ENCODE results near the gene NAPSA.

Gene NAPSA

GRCh38 chr19:50377051-50377461 is 11.6 kb upstream of the NAPSA start:
- Histone ChIP-seq H3K4me3 (IDR thresholded peaks at IDR 0.05; ENCODE audit: insufficient read depth, low read depth, low read length) (no peak overlapping the region), H3K4me2 (0 out of 2 replicates have a peak overlapping the region, but pooled peaks have one; percentile 18), H3K9ac (no peak overlapping the region), H3K27ac (no peak overlapping the region), H2AFZ (ENCODE audit: low read depth) (no peak overlapping the region), H3K27me3 (ENCODE audit: insufficient read depth, low read depth) (peaks cover 18% of the 10 kb centered on the region), H3K36me3 (ENCODE audit: insufficient read depth) (peaks cover 3% of the 10 kb centered on the region; the same call in 1 of the 2 replicates), H4K20me1 (ENCODE audit: insufficient read depth) (no peaks in the 10 kb centered on the region), H3K79me2 (ENCODE audit: insufficient read depth, low read depth) (no peaks in the 10 kb centered on the region), H3K4me1 (ENCODE audit: low read depth, poor library complexity, severe bottlenecking) (peaks cover 15% of the 10 kb centered on the region)
- TF ChIP-seq, protein P1, sequence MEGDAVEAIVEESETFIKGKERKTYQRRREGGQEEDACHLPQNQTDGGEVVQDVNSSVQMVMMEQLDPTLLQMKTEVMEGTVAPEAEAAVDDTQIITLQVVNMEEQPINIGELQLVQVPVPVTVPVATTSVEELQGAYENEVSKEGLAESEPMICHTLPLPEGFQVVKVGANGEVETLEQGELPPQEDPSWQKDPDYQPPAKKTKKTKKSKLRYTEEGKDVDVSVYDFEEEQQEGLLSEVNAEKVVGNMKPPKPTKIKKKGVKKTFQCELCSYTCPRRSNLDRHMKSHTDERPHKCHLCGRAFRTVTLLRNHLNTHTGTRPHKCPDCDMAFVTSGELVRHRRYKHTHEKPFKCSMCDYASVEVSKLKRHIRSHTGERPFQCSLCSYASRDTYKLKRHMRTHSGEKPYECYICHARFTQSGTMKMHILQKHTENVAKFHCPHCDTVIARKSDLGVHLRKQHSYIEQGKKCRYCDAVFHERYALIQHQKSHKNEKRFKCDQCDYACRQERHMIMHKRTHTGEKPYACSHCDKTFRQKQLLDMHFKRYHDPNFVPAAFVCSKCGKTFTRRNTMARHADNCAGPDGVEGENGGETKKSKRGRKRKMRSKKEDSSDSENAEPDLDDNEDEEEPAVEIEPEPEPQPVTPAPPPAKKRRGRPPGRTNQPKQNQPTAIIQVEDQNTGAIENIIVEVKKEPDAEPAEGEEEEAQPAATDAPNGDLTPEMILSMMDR (conservative IDR thresholded peaks at IDR 0.05; ENCODE audit: low read depth, low read length): no peak

- H3K4me2 ChIP-seq: peak within 1 kb of the TSS; percentile 90
- peak within 1 kb of the TSS; percentile 88 for H3K27ac ChIP-seq
- peak within 1 kb of the TSS; percentile 92 for H2AFZ ChIP-seq (ENCODE audit: low read depth)
- no peak within 1 kb of the TSS for H3K4me3 ChIP-seq (IDR thresholded peaks at IDR 0.05; ENCODE audit: insufficient read depth, low read depth, low read length)
- peaks cover 3% of the 10 kb centered on the region; the same call in 1 of the 2 replicates for H3K36me3 ChIP-seq (ENCODE audit: insufficient read depth)
- peaks cover 24% of the 10 kb centered on the region for H3K27me3 ChIP-seq (ENCODE audit: insufficient read depth, low read depth)
- H3K4me1 ChIP-seq (ENCODE audit: low read depth, poor library complexity, severe bottlenecking): peaks cover 15% of the 10 kb centered on the region
- H3K79me2 ChIP-seq (ENCODE audit: insufficient read depth, low read depth): no peaks in the 10 kb centered on the region
- H3K9ac ChIP-seq: peak within 1 kb of the TSS; percentile 76
- TF ChIP-seq, protein P1 (conservative IDR thresholded peaks at IDR 0.05; ENCODE audit: low read depth, low read length): no peak
- H4K20me1 ChIP-seq (ENCODE audit: insufficient read depth): no peaks in the 10 kb centered on the region
Measured at GRCh38 chr19:50376166-50377050, 11.0 kb upstream of the NAPSA start, which contains the start of gene NR1H2. Gene NR1H2 (plus strand): TSS chr19:50376457. CDS start chr19:50377606, 1,149 bp downstream.

DNA sequence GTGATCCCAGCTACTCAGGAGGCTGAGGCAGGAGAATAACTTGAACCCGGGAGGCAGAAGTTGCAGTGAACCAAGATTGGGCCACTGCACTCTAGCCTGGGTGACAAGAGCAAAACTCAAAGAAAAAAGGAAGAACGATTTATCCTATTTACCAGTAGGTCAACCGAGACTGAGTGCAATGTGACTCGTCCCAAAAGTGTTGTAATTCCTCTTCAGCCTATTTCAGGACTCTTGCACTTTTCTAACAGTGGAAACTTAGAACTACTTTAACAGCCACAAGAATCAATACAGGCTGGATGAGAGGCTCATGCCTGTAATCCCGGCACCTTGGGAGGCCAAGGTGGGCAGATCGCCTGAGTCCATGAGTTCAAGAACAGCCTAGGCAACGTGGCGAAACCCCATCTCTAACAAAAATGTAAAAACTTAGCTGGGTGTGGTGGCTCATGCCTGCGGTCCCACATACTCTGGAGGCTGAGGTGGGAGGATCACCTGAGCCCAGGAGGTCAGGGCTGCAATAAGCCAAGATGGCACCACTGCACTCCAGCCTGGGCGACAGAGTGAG is 6.6 kb upstream of the NAPSA start:
- H3K4me1 ChIP-seq (ENCODE audit: low read depth, poor library complexity, severe bottlenecking): peaks cover 8% of the 10 kb centered on the region
- peaks cover 53% of the 10 kb centered on the region for H3K27me3 ChIP-seq (ENCODE audit: insufficient read depth, low read depth)
- H2AFZ ChIP-seq (ENCODE audit: low read depth): no peak overlapping the region
- H3K79me2 ChIP-seq (ENCODE audit: insufficient read depth, low read depth): no peaks in the 10 kb centered on the region
- TF ChIP-seq, protein P1 (conservative IDR thresholded peaks at IDR 0.05; ENCODE audit: low read depth, low read length): no peak
- no peak overlapping the region for H3K4me3 ChIP-seq (IDR thresholded peaks at IDR 0.05; ENCODE audit: insufficient read depth, low read depth, low read length)
- no peaks in the 10 kb centered on the region for H4K20me1 ChIP-seq (ENCODE audit: insufficient read depth)
- H3K9ac ChIP-seq: no peak overlapping the region
- no peak overlapping the region for H3K27ac ChIP-seq
- no peaks in the 10 kb centered on the region for H3K36me3 ChIP-seq (ENCODE audit: insufficient read depth)
- H3K4me2 ChIP-seq: no peak overlapping the region

DNA sequence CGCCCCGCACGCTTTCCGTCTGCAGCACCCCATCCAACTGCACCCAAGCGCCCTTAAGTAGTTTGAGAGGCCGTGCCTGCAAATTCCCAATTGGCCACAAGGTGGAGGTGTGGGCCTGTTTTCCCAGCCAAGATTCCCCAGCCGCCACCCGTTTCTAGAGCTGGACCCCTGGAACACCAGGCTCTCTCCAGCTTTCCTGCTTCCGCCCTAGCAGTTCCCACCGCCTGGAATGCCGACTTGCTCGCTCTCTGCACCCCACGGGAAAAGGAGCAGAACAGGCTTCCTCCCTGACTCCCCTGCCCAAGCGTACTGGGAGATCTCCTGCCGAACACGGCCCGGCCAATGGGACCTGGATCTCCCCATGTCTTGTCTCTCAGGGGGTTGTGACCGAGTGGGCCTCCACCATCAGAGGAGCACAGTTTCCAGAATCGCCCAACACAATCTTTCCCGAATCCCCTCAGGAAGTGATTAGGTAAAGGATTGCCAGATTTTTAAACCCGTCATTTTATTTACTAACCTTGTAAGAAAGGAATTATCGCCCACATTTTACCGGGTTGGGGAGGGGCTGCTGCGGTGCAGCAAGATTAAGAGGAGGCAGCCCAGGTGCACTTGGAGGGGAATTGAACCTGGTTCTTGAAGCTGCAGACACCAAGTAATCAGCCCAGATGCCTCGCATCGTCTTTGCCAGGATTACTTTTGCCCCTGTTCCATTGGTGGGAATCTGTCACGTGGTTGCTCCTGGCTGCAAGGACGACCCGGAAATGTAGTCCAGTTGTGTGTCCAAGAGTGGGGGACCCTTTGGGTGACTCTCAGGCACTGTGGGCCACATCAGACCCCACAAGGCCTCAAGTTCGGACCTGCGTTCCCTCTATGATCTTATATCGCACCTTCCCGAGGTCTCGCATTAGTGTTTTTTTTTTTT is 3.5 kb upstream of the NAPSA start:
- Histone ChIP-seq H3K4me2 (peak overlapping the region; percentile 24), H3K27me3 (ENCODE audit: insufficient read depth, low read depth) (peaks cover 61% of the 10 kb centered on the region), H3K27ac (no peak overlapping the region), H4K20me1 (ENCODE audit: insufficient read depth) (no peaks in the 10 kb centered on the region), H3K36me3 (ENCODE audit: insufficient read depth) (no peaks in the 10 kb centered on the region), H3K79me2 (ENCODE audit: insufficient read depth, low read depth) (no peaks in the 10 kb centered on the region), H2AFZ (ENCODE audit: low read depth) (peak overlapping the region; percentile 57), H3K9ac (peak overlapping the region; percentile 19; the same call in 1 of the 2 replicates), H3K4me1 (ENCODE audit: low read depth, poor library complexity, severe bottlenecking) (no peaks in the 10 kb centered on the region), H3K4me3 (IDR thresholded peaks at IDR 0.05; ENCODE audit: insufficient read depth, low read depth, low read length) (no peak overlapping the region)
- TF ChIP-seq, protein P1 (conservative IDR thresholded peaks at IDR 0.05; ENCODE audit: low read depth, low read length): peak; percentile 93
